Neuronal stem cell (in vitro differentiated cells): ENCODE results near the gene CACYBP.
A peak's percentile ranks its signal among the peaks of the same experiment; 100 is the strongest.

Experiments
- DNase-seq: peaks from one replicate; pipeline ENCODE4 v3.0.0-alpha.2; 2013; ENCODE audit warnings: low spot score
- H2AFZ ChIP-seq: one replicate; pipeline ENCODE4 v1.6.1; 2013; ENCODE audit warnings: mild to moderate bottlenecking, low read length, inconsistent platforms
- H2AK5ac ChIP-seq: 2 replicates; pipeline ENCODE4 v1.6.1; 2013; ENCODE audit warnings: low read depth, mild to moderate bottlenecking, inconsistent platforms, low read length, moderate library complexity, mixed read lengths
- H2BK120ac ChIP-seq: 2 replicates; pipeline ENCODE4 v1.6.1; 2013; ENCODE audit warnings: low read depth, mild to moderate bottlenecking, inconsistent platforms, low read length, moderate library complexity, mixed read lengths
- H2BK12ac ChIP-seq: one replicate; pipeline ENCODE4 v1.6.1; 2013; ENCODE audit warnings: low read length, inconsistent platforms
- H2BK15ac ChIP-seq: 2 replicates; pipeline ENCODE4 v1.6.1; 2013; ENCODE audit warnings: mild to moderate bottlenecking, low read length, inconsistent platforms, mixed read lengths
- H2BK5ac ChIP-seq: one replicate; pipeline ENCODE4 v1.6.1; 2013; ENCODE audit warnings: inconsistent platforms, mild to moderate bottlenecking, low read length, moderate library complexity
- H3K14ac ChIP-seq: one replicate; pipeline ENCODE4 v1.6.1; 2013; ENCODE audit warnings: low read length, inconsistent platforms
- H3K18ac ChIP-seq: 2 replicates; pipeline ENCODE4 v1.6.1; 2013; ENCODE audit warnings: low read length, inconsistent platforms
- H3K23ac ChIP-seq: 2 replicates; pipeline ENCODE4 v1.6.1; 2013; ENCODE audit warnings: low read depth, mild to moderate bottlenecking, mixed read lengths, low read length, inconsistent platforms; ENCODE audit not compliant: poor library complexity
- H3K27ac ChIP-seq: replicated peaks from 3 replicates; pipeline ENCODE4 v1.5.1; 2013; ENCODE audit warnings: low read length, inconsistent platforms
- H3K27me3 ChIP-seq, 3 experiments: 2 replicates each; pipeline ENCODE4 v1.6.1; 2013; ENCODE audit warnings: low read length in 3 of 3, mild to moderate bottlenecking in 2 of 3, inconsistent platforms in 1 of 3, low read depth in 1 of 3, mixed read lengths in 1 of 3, moderate library complexity in 1 of 3; ENCODE audit not compliant: control insufficient read depth in 3 of 3, insufficient read depth in 3 of 3
- H3K36me3 ChIP-seq, 2 donors: replicated peaks in 1 of 2; 2 replicates each; pipeline ENCODE4 v1.6.1; 2013; ENCODE audit warnings: low read length in 2 of 2; ENCODE audit not compliant: control insufficient read depth in 2 of 2, insufficient read depth in 2 of 2
- H3K4ac ChIP-seq: 2 replicates; pipeline ENCODE4 v1.6.1; 2013; ENCODE audit warnings: inconsistent platforms, mild to moderate bottlenecking, low read length, moderate library complexity
- H3K4me1 ChIP-seq, 2 donors: 1 replicate in 1 of 2; 2 replicates in 1 of 2; pipeline ENCODE4 v1.6.1; 2013; ENCODE audit warnings: low read length in 2 of 2, low read depth in 1 of 2; ENCODE audit not compliant: control insufficient read depth in 2 of 2, insufficient read depth in 1 of 2
- H3K4me2 ChIP-seq: one replicate; pipeline ENCODE4 v1.6.1; 2013; ENCODE audit warnings: mild to moderate bottlenecking, low read length, inconsistent platforms; ENCODE audit not compliant: insufficient read depth, poor library complexity, severe bottlenecking
- H3K4me3 ChIP-seq, 2 donors: 2 replicates each; pipeline ENCODE4 v1.5.1; 2013; ENCODE audit warnings: low read length in 2 of 2, mild to moderate bottlenecking in 2 of 2, inconsistent platforms in 1 of 2, moderate library complexity in 1 of 2
- H3K79me1 ChIP-seq: one replicate; pipeline ENCODE4 v1.6.1; 2013; ENCODE audit warnings: low read depth, mild to moderate bottlenecking, inconsistent platforms, low read length, moderate library complexity
- H3K9ac ChIP-seq: one replicate; pipeline ENCODE4 v1.6.1; 2013; ENCODE audit warnings: mild to moderate bottlenecking, low read depth, low read length, inconsistent platforms; ENCODE audit not compliant: poor library complexity
- H3K9me3 ChIP-seq, 2 donors: replicated peaks in 1 of 2; 2 replicates each; pipeline versions ENCODE3 to v1.6.1; 2013; ENCODE audit warnings: low read length in 2 of 2, mild to moderate bottlenecking in 2 of 2, inconsistent platforms in 1 of 2, low read depth in 1 of 2, mixed read lengths in 1 of 2, moderate library complexity in 1 of 2; ENCODE audit not compliant: control insufficient read depth in 2 of 2, insufficient read depth in 1 of 2
- H4K8ac ChIP-seq: one replicate; pipeline ENCODE4 v1.6.1; 2013; ENCODE audit warnings: low read depth, mild to moderate bottlenecking, inconsistent platforms, low read length, moderate library complexity
- H4K91ac ChIP-seq: one replicate; pipeline ENCODE4 v1.6.1; 2013; ENCODE audit warnings: low read length, low read depth, mild to moderate bottlenecking, inconsistent platforms; ENCODE audit not compliant: poor library complexity
- WGBS, 2 donors: extraction: QIAGEN DNeasy Blood & Tissue Kit; methylation state at CpG; one replicate each; pipeline ENCODE4 v1.1.7; 2013; ENCODE audit warnings: missing lambda C conversion rate in 2 of 2, mixed read lengths in 1 of 2; ENCODE audit not compliant: insufficient read length in 2 of 2, insufficient replicate concordance in 1 of 2; ENCODE audit errors: extremely low coverage in 2 of 2; 5-methylcytosine and 5-hydroxymethylcytosine counted together

The CACYBP gene

DNA sequence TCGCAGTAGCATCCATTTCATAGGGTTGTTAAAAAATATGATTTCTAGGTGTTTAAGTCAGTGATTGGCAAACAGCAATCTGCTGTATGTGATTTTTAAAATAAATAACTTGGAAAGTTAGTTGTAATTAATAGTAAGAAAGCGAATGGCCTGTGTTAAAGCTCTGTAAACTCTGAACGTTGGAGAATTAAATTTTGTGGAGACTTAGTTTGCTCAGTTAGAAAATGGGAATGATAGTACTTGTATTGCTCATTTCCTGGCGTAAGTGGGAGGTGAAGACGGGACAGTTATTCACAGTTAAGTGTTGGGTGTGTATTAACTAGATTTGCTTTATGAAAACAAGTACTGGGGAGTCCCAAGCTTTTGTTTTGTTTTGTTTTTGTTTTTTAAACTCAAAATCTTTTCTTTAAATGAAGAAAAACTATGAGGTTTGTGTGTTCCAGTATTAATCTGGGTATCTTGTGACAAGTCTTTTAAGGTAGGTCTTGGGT lies 995 bp downstream of the CACYBP start:
- Histone ChIP-seq H2BK15ac (no peak overlapping the region), H3K4ac (no peak overlapping the region), H3K36me3 (peaks cover 4 to 30% of the 10 kb centered on the region in 2 donors), H3K9ac (peak overlapping the region; percentile 99), H3K4me2 (peak overlapping the region; percentile 88), H3K14ac (no peak overlapping the region), H4K8ac (no peak overlapping the region), H3K79me1 (peaks cover 8% of the 10 kb centered on the region), H2BK5ac (peak overlapping the region; percentile 96), H2AFZ (peak overlapping the region; percentile 90), H2BK12ac (no peak overlapping the region), H3K18ac (no peak overlapping the region), H2BK120ac (no peak overlapping the region), H3K27me3 (no peaks in the 10 kb centered on the region), H2AK5ac (no peak overlapping the region), H3K27ac (no peak overlapping the region), H3K9me3 (no peaks in the 10 kb centered on the region), H3K4me1 (peaks cover 0 to 7% of the 10 kb centered on the region in 2 donors), H3K23ac (peak overlapping the region; percentile 98), H4K91ac (no peak overlapping the region), H3K4me3 (peak overlapping the region; percentile 70 to 99)
- DNase-seq = no peak
- no CpG with 5 or more reads among the region's 5 CpGs for WGBS, 2 donors

- H2BK12ac ChIP-seq = no peak overlapping the region
- H2AFZ ChIP-seq = no peak overlapping the region
- no peak overlapping the region for H2BK15ac ChIP-seq
- no peak overlapping the region for H3K18ac ChIP-seq
- no peak overlapping the region for H3K27ac ChIP-seq
- H2AK5ac ChIP-seq = no peak overlapping the region
- H4K91ac ChIP-seq = no peak overlapping the region
- H3K4ac ChIP-seq = no peak overlapping the region
- H3K79me1 ChIP-seq = peaks cover 8% of the 10 kb centered on the region
- no peak overlapping the region for H3K23ac ChIP-seq
- H3K9ac ChIP-seq = no peak overlapping the region
- no CpG with 5 or more reads among the region's 17 CpGs for WGBS, 2 donors
- DNase-seq = no peak
- no peak overlapping the region for H2BK120ac ChIP-seq
- H3K4me3 ChIP-seq = no peak overlapping the region
- H3K4me1 ChIP-seq = peaks cover 0 to 7% of the 10 kb centered on the region in 2 donors
- H4K8ac ChIP-seq = no peak overlapping the region
- H3K4me2 ChIP-seq = no peak overlapping the region
- no peaks in the 10 kb centered on the region for H3K27me3 ChIP-seq
- peaks cover 9 to 52% of the 10 kb centered on the region in 2 donors for H3K36me3 ChIP-seq
- no peak overlapping the region for H3K14ac ChIP-seq
- no peak overlapping the region for H2BK5ac ChIP-seq
- H3K9me3 ChIP-seq = no peaks in the 10 kb centered on the region
Measured at GRCh38 chr1:175002910-175003517, 3.3 kb downstream of the CACYBP start.

DNA sequence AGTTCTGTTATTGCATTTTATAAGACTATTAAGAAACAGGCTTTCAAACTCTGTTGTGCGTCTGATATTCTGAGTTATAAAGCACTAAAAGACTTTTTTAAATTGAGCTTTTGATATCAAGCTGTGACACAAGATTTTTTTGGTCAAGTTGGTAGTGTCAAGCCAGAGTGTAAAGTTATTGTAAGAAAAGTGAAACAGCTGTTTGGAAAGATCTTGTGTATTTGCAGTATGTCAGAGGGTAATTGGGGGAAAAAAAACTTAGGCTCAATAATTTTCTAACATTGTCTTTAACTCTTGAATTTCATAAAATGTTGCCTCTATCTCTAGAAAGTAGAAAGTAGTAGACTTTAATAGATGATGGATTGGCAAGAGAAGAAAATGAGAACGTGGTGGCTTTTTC lies 3.8 kb downstream of the CACYBP start:
- Histone ChIP-seq H3K4ac (no peak overlapping the region), H2BK5ac (no peak overlapping the region), H3K18ac (no peak overlapping the region), H2BK120ac (no peak overlapping the region), H3K79me1 (peaks cover 8% of the 10 kb centered on the region), H3K4me2 (no peak overlapping the region), H3K27me3 (no peaks in the 10 kb centered on the region), H4K8ac (no peak overlapping the region), H2AFZ (no peak overlapping the region), H3K9ac (no peak overlapping the region), H2BK12ac (no peak overlapping the region), H3K4me3 (no peak overlapping the region), H3K14ac (no peak overlapping the region), H2BK15ac (no peak overlapping the region), H3K36me3 (peaks cover 11 to 57% of the 10 kb centered on the region in 2 donors), H3K23ac (no peak overlapping the region), H2AK5ac (no peak overlapping the region), H3K9me3 (no peaks in the 10 kb centered on the region), H3K27ac (no peak overlapping the region), H3K4me1 (peaks cover 0 to 3% of the 10 kb centered on the region in 2 donors), H4K91ac (no peak overlapping the region)
- WGBS, 2 donors = no CpG with 5 or more reads among the region's 2 CpGs
- DNase-seq = no peak

GRCh38 chr1:175005085-175005783 lies 5.5 kb downstream of the CACYBP start:
- Histone ChIP-seq H3K18ac (no peak overlapping the region), H2BK5ac (no peak overlapping the region), H3K14ac (no peak overlapping the region), H3K27me3 (no peaks in the 10 kb centered on the region), H2BK15ac (no peak overlapping the region), H3K36me3 (peaks cover 15 to 75% of the 10 kb centered on the region in 2 donors), H2AK5ac (no peak overlapping the region), H3K9me3 (no peaks in the 10 kb centered on the region), H3K4me2 (no peak overlapping the region), H3K79me1 (peaks cover 5% of the 10 kb centered on the region), H3K23ac (no peak overlapping the region), H3K4me1 (peaks cover 0 to 3% of the 10 kb centered on the region in 2 donors), H3K4ac (no peak overlapping the region), H2AFZ (no peak overlapping the region), H4K8ac (no peak overlapping the region), H2BK12ac (no peak overlapping the region), H4K91ac (no peak overlapping the region), H3K4me3 (no peak overlapping the region), H2BK120ac (no peak overlapping the region), H3K27ac (no peak overlapping the region), H3K9ac (no peak overlapping the region)
- no CpG with 5 or more reads among the region's 8 CpGs for WGBS, 2 donors
- no peak for DNase-seq
